Stimulated activated CD4-positive, alpha-beta T cell treated with anti-CD3 and anti-CD28 coated beads, Interleukin-1b, Interleukin-23, amount 100 ng/mL, for 4 hours (primary cell): ENCODE data around the gene GPAT2.
"Not testable (repeated sequence)": the region's sequence is repeated elsewhere in the genome, so short reads cannot be mapped to it uniquely, and the experiment has no call there.

Source experiments
- DNase-seq, 2 donors: peaks; one replicate each; pipeline ENCODE4 v3.0.0-alpha.2; 2020; ENCODE audit warnings: low read depth in 2 of 2

The GPAT2 gene

GRCh38 chr2:96034792-96035191 lies at the start of gene GPAT2:
Gene GPAT2 (minus strand): TSS chr2:96034916. CDS start chr2:96032359, 2,557 bp downstream.
- DNase-seq, result not testable (repeated sequence)

GRCh38 chr2:96083989-96084857 lies 49.5 kb upstream of the GPAT2 start:
- no peak for DNase-seq

GRCh38 chr2:96083064-96083939 lies 48.6 kb upstream of the GPAT2 start:
- DNase-seq, result no peak

GRCh38 chr2:96082211-96083063 lies 47.7 kb upstream of the GPAT2 start:
- no peak for DNase-seq

GRCh38 chr2:96081042-96081441 lies 46.3 kb upstream of the GPAT2 start:
- no peak for DNase-seq

GRCh38 chr2:96075199-96075771 lies 40.6 kb upstream of the GPAT2 start:
- DNase-seq, result no peak

GRCh38 chr2:96074156-96074555 lies 39.4 kb upstream of the GPAT2 start:
- DNase-seq, result no peak

GRCh38 chr2:96073170-96073775 lies 38.6 kb upstream of the GPAT2 start:
- DNase-seq, result no peak

GRCh38 chr2:96072746-96073145 lies 38.0 kb upstream of the GPAT2 start:
- DNase-seq, result no peak

- not testable (repeated sequence) for DNase-seq
Observed at GRCh38 chr2:96071977-96072491, 37.3 kb upstream of the GPAT2 start.

- not testable (repeated sequence) for DNase-seq
Observed at GRCh38 chr2:96071087-96071976, 36.6 kb upstream of the GPAT2 start.

- DNase-seq, result not testable (repeated sequence)
Observed at GRCh38 chr2:96070351-96070750, 35.6 kb upstream of the GPAT2 start.

GRCh38 chr2:96069878-96070277 lies 35.2 kb upstream of the GPAT2 start:
- DNase-seq, result not testable (repeated sequence)

- DNase-seq, result not testable (repeated sequence)
Observed at GRCh38 chr2:96067902-96068581, 33.3 kb upstream of the GPAT2 start.

- not testable (repeated sequence) for DNase-seq
Observed at GRCh38 chr2:96067098-96067660, 32.5 kb upstream of the GPAT2 start.

GRCh38 chr2:96066511-96066910 lies 31.8 kb upstream of the GPAT2 start:
- DNase-seq, result not testable (repeated sequence)

- not testable (repeated sequence) for DNase-seq
Observed at GRCh38 chr2:96065954-96066353, 31.2 kb upstream of the GPAT2 start.

GRCh38 chr2:96065381-96065930 lies 30.7 kb upstream of the GPAT2 start:
- DNase-seq, result no peak
